ENCODE results near the gene THSD7B. TPM values are rescaled to one million over a fixed set of nuclear protein-coding genes. Genes with fewer than 3 reads are reported as not detected.
A peak's percentile ranks its signal among the peaks of the same experiment; 100 is the strongest.

THSD7B gene
- total and polyA plus RNA-seq, 2 donors from 2014 or later, result 0.34 to 0.85 TPM

GRCh38 chr2:137444970-137445369 lies 679.6 kb downstream of the THSD7B start:
- TF ChIP-seq, protein P1, sequence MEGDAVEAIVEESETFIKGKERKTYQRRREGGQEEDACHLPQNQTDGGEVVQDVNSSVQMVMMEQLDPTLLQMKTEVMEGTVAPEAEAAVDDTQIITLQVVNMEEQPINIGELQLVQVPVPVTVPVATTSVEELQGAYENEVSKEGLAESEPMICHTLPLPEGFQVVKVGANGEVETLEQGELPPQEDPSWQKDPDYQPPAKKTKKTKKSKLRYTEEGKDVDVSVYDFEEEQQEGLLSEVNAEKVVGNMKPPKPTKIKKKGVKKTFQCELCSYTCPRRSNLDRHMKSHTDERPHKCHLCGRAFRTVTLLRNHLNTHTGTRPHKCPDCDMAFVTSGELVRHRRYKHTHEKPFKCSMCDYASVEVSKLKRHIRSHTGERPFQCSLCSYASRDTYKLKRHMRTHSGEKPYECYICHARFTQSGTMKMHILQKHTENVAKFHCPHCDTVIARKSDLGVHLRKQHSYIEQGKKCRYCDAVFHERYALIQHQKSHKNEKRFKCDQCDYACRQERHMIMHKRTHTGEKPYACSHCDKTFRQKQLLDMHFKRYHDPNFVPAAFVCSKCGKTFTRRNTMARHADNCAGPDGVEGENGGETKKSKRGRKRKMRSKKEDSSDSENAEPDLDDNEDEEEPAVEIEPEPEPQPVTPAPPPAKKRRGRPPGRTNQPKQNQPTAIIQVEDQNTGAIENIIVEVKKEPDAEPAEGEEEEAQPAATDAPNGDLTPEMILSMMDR (IDR thresholded peaks at IDR 0.05; ENCODE audit: borderline replicate concordance, extremely low read depth, insufficient read depth), result no peak
- Histone ChIP-seq H3K36me3 (ENCODE audit: control insufficient read depth in 2 of 3, insufficient read depth in 3 of 3, low read length in 3 of 3) (no peaks in the 10 kb centered on the region), H3K9me3 (ENCODE audit: control insufficient read depth in 2 of 3, insufficient read depth in 1 of 3, low read length in 3 of 3) (no peaks in the 10 kb centered on the region), H3K4me1 (ENCODE audit: control insufficient read depth in 2 of 3, insufficient read depth in 2 of 3, low read depth in 1 of 3, low read length in 3 of 3) (no peaks in the 10 kb centered on the region), H3K27ac (ENCODE audit: low read depth in 2 of 2, low read length in 2 of 2) (no peak overlapping the region), H3K4me3 (ENCODE audit: low read length in 3 of 3) (no peak overlapping the region), H3K27me3 (ENCODE audit: control insufficient read depth, insufficient read depth, low read length) (no peaks in the 10 kb centered on the region), H3K9ac (ENCODE audit: low read length in 3 of 3) (no peak overlapping the region)
- FAIRE-seq (no peak), DNase-seq (no peak)
- intact Hi-C loops (cut with DNase I), result no loop called here

- TF ChIP-seq, protein P1 (IDR thresholded peaks at IDR 0.05; ENCODE audit: borderline replicate concordance, extremely low read depth, insufficient read depth), result no peak
- H3K9ac ChIP-seq (ENCODE audit: low read length in 3 of 3), result no peak overlapping the region
- H3K36me3 ChIP-seq (ENCODE audit: control insufficient read depth in 2 of 3, insufficient read depth in 3 of 3, low read length in 3 of 3), result no peaks in the 10 kb centered on the region
- no peaks in the 10 kb centered on the region for H3K4me1 ChIP-seq (ENCODE audit: control insufficient read depth in 2 of 3, insufficient read depth in 2 of 3, low read depth in 1 of 3, low read length in 3 of 3)
- no peak for DNase-seq
- intact Hi-C loops (cut with DNase I), result no loop called here
- H3K9me3 ChIP-seq (ENCODE audit: control insufficient read depth in 2 of 3, insufficient read depth in 1 of 3, low read length in 3 of 3), result no peaks in the 10 kb centered on the region
- no peaks in the 10 kb centered on the region for H3K27me3 ChIP-seq (ENCODE audit: control insufficient read depth, insufficient read depth, low read length)
- H3K27ac ChIP-seq (ENCODE audit: low read depth in 2 of 2, low read length in 2 of 2), result no peak overlapping the region
- no peak overlapping the region for H3K4me3 ChIP-seq (ENCODE audit: low read length in 3 of 3)
- no peak for FAIRE-seq
Measured at GRCh38 chr2:137449454-137449853, 684.1 kb downstream of the THSD7B start.

GRCh38 chr2:137454886-137455285 lies 689.5 kb downstream of the THSD7B start:
- intact Hi-C loops (cut with DNase I), result no loop called here
- no peaks in the 10 kb centered on the region for H3K9me3 ChIP-seq (ENCODE audit: control insufficient read depth in 2 of 3, insufficient read depth in 1 of 3, low read length in 3 of 3)
- DNase-seq (no peak), FAIRE-seq (no peak)
- TF ChIP-seq, protein P1 (IDR thresholded peaks at IDR 0.05; ENCODE audit: borderline replicate concordance, extremely low read depth, insufficient read depth), result no peak
- H3K27me3 ChIP-seq (ENCODE audit: control insufficient read depth, insufficient read depth, low read length), result no peaks in the 10 kb centered on the region
- H3K9ac ChIP-seq (ENCODE audit: low read length in 3 of 3), result no peak overlapping the region
- H3K27ac ChIP-seq (ENCODE audit: low read depth in 2 of 2, low read length in 2 of 2), result no peak overlapping the region
- no peak overlapping the region for H3K4me3 ChIP-seq (ENCODE audit: low read length in 3 of 3)
- no peaks in the 10 kb centered on the region for H3K36me3 ChIP-seq (ENCODE audit: control insufficient read depth in 2 of 3, insufficient read depth in 3 of 3, low read length in 3 of 3)
- H3K4me1 ChIP-seq (ENCODE audit: control insufficient read depth in 2 of 3, insufficient read depth in 2 of 3, low read depth in 1 of 3, low read length in 3 of 3), result no peaks in the 10 kb centered on the region

- intact Hi-C loops (cut with DNase I), result no loop called here
- Histone ChIP-seq H3K4me1 (ENCODE audit: control insufficient read depth in 2 of 3, insufficient read depth in 2 of 3, low read depth in 1 of 3, low read length in 3 of 3) (no peaks in the 10 kb centered on the region), H3K9me3 (ENCODE audit: control insufficient read depth in 2 of 3, insufficient read depth in 1 of 3, low read length in 3 of 3) (no peaks in the 10 kb centered on the region), H3K36me3 (ENCODE audit: control insufficient read depth in 2 of 3, insufficient read depth in 3 of 3, low read length in 3 of 3) (no peaks in the 10 kb centered on the region), H3K4me3 (ENCODE audit: low read length in 3 of 3) (no peak overlapping the region), H3K27ac (ENCODE audit: low read depth in 2 of 2, low read length in 2 of 2) (no peak overlapping the region), H3K9ac (ENCODE audit: low read length in 3 of 3) (no peak overlapping the region), H3K27me3 (ENCODE audit: control insufficient read depth, insufficient read depth, low read length) (no peaks in the 10 kb centered on the region)
- DNase-seq, result peak in 4 of 5 donors; percentile 41 to 58 (median 49)
- TF ChIP-seq, protein P1 (IDR thresholded peaks at IDR 0.05; ENCODE audit: borderline replicate concordance, extremely low read depth, insufficient read depth), result peak; percentile 55
- no peak for FAIRE-seq
Measured at GRCh38 chr2:137467246-137467862, 702.0 kb downstream of the THSD7B start.
